ENCODE results near the gene SARDH. TPM values are rescaled to one million over a fixed set of nuclear protein-coding genes. Genes with fewer than 3 reads are reported as not detected.

Gene SARDH
- polyA plus RNA-seq, 3 donors, result not detected

GRCh38 chr9:133642708-133643361 is 95.3 kb downstream of the SARDH start:
- Histone ChIP-seq H4K20me1 (ENCODE audit: insufficient read depth, low read length) (no peaks in the 10 kb centered on the region), H3K4me3 (replicated peaks in 1 of 3; ENCODE audit: low read depth in 2 of 3, low read length in 3 of 3) (no peak overlapping the region), H3K9me3 (replicated peaks in 1 of 2; ENCODE audit: control insufficient read depth in 1 of 2, insufficient read depth in 1 of 2, low read length in 2 of 2) (no peaks in the 10 kb centered on the region), H3K4me2 (replicated peaks; ENCODE audit: extremely low read depth, low read length, poor library complexity, severe bottlenecking) (no peak overlapping the region), H3K9ac (ENCODE audit: insufficient read depth, low read length, poor library complexity, severe bottlenecking) (no peak overlapping the region), H3K36me3 (replicated peaks in 1 of 2; ENCODE audit: control insufficient read depth in 1 of 2, insufficient read depth in 2 of 2, low read length in 2 of 2) (no peaks in the 10 kb centered on the region), H3K27me3 (ENCODE audit: control insufficient read depth in 2 of 2, insufficient read depth in 2 of 2, low read length in 2 of 2) (no peaks in the 10 kb centered on the region), H2AFZ (ENCODE audit: insufficient read depth, low read depth, low read length, poor library complexity, severe bottlenecking) (no peak overlapping the region), H3K27ac (ENCODE audit: low read depth in 1 of 2, low read length in 2 of 2) (no peak overlapping the region), H3K4me1 (ENCODE audit: control insufficient read depth in 1 of 2, insufficient read depth in 2 of 2, low read length in 2 of 2) (no peaks in the 10 kb centered on the region), H3K79me2 (ENCODE audit: insufficient read depth, low read length) (no peaks in the 10 kb centered on the region)
- H3K27me3 Mint-ChIP-seq (ENCODE audit: low read depth in 3 of 3), result peaks cover 3 to 12% (median 9%) of the 10 kb centered on the region in 3 donors
- H3K27ac Mint-ChIP-seq, result no peak overlapping the region
- TF ChIP-seq CTCF (IDR thresholded peaks at IDR 0.05), result no peak
- DNase-seq, result no peak
- no peaks in the 10 kb centered on the region for H3K9me3 Mint-ChIP-seq
- no peaks in the 10 kb centered on the region for H3K4me1 Mint-ChIP-seq
- no peaks in the 10 kb centered on the region for H3K36me3 Mint-ChIP-seq
- 96% methylated on average over 10 of the region's 16 CpGs for WGBS (ENCODE audit: insufficient coverage)
- H3K4me3 Mint-ChIP-seq, result no peak overlapping the region
- intact Hi-C loops (cut with micrococcal nuclease), result no loop called here

- no peaks in the 10 kb centered on the region for H4K20me1 ChIP-seq (ENCODE audit: insufficient read depth, low read length)
- H3K79me2 ChIP-seq (ENCODE audit: insufficient read depth, low read length), result no peaks in the 10 kb centered on the region
- WGBS (ENCODE audit: insufficient coverage), result 94% methylated on average over 20 of the region's 25 CpGs
- H3K9me3 Mint-ChIP-seq, result no peaks in the 10 kb centered on the region
- no peaks in the 10 kb centered on the region for H3K4me1 ChIP-seq (ENCODE audit: control insufficient read depth in 1 of 2, insufficient read depth in 2 of 2, low read length in 2 of 2)
- DNase-seq, result no peak
- H3K36me3 ChIP-seq (replicated peaks in 1 of 2; ENCODE audit: control insufficient read depth in 1 of 2, insufficient read depth in 2 of 2, low read length in 2 of 2), result no peaks in the 10 kb centered on the region
- H3K4me2 ChIP-seq (replicated peaks; ENCODE audit: extremely low read depth, low read length, poor library complexity, severe bottlenecking), result no peak overlapping the region
- intact Hi-C loops (cut with micrococcal nuclease), result no loop called here
- no peaks in the 10 kb centered on the region for H3K27me3 ChIP-seq (ENCODE audit: control insufficient read depth in 2 of 2, insufficient read depth in 2 of 2, low read length in 2 of 2)
- TF ChIP-seq CTCF (IDR thresholded peaks at IDR 0.05), result no peak
- H3K9ac ChIP-seq (ENCODE audit: insufficient read depth, low read length, poor library complexity, severe bottlenecking), result no peak overlapping the region
- H3K27me3 Mint-ChIP-seq (ENCODE audit: low read depth in 3 of 3), result peaks cover 2 to 12% (median 9%) of the 10 kb centered on the region in 3 donors
- no peak overlapping the region for H3K4me3 ChIP-seq (replicated peaks in 1 of 3; ENCODE audit: low read depth in 2 of 3, low read length in 3 of 3)
- no peak overlapping the region for H3K4me3 Mint-ChIP-seq
- H2AFZ ChIP-seq (ENCODE audit: insufficient read depth, low read depth, low read length, poor library complexity, severe bottlenecking), result no peak overlapping the region
- no peak overlapping the region for H3K27ac Mint-ChIP-seq
- no peaks in the 10 kb centered on the region for H3K4me1 Mint-ChIP-seq
- no peak overlapping the region for H3K27ac ChIP-seq (ENCODE audit: low read depth in 1 of 2, low read length in 2 of 2)
- no peaks in the 10 kb centered on the region for H3K9me3 ChIP-seq (replicated peaks in 1 of 2; ENCODE audit: control insufficient read depth in 1 of 2, insufficient read depth in 1 of 2, low read length in 2 of 2)
- H3K36me3 Mint-ChIP-seq, result no peaks in the 10 kb centered on the region
Observed at GRCh38 chr9:133641861-133642595, 96.1 kb downstream of the SARDH start.
